MCF 10A (cell line): ENCODE results near the gene SNTG2. TPM values are rescaled to one million over a fixed set of nuclear protein-coding genes. Genes with fewer than 3 reads are reported as not detected.

Experiments
- BruUV-seq: library from RNA; stranded (reverse); fragments of 400-500 nt; replicated peaks from 2 replicates; lab custom pipeline; 2021; lab: Mats Ljungman, UMichigan
- CTCF ChIA-PET: fragments of 300-600 bp; sonication (Branson Sonifier 250); formaldehyde crosslinking; extraction: SDS; loops from one replicate; lab custom pipeline; 2021; ENCODE audit warnings: antibody characterized with exemption, inconsistent platforms; lab: Yijun Ruan, JAX
- POLR2A ChIA-PET: fragments of 300-600, 350-650 bp; sonication (Branson Sonifier 250); formaldehyde crosslinking; extraction: SDS; loops from one replicate; lab custom pipeline; 2020; ENCODE audit warnings: antibody characterized with exemption, inconsistent platforms; lab: Yijun Ruan, JAX
- DNase-seq: peaks from one replicate; pipeline ENCODE4 v3.0.0-alpha.2; 2018; ENCODE audit not compliant: unreplicated experiment
- H3K27ac Mint-ChIP-seq: one replicate; pipeline ENCODE4 v1.8.0; 2022; ENCODE audit warnings: mild to moderate bottlenecking, low read depth, mixed read lengths; ENCODE audit not compliant: unreplicated experiment
- H3K27me3 Mint-ChIP-seq: one replicate; pipeline ENCODE4 v1.8.0; 2022; ENCODE audit warnings: mixed read lengths; ENCODE audit not compliant: insufficient read depth, unreplicated experiment
- H3K36me3 Mint-ChIP-seq: one replicate; pipeline ENCODE4 v1.8.0; 2022; ENCODE audit warnings: mild to moderate bottlenecking, moderate library complexity, mixed read lengths; ENCODE audit not compliant: insufficient read depth, unreplicated experiment
- H3K4me1 Mint-ChIP-seq: one replicate; pipeline ENCODE4 v1.8.0; 2022; ENCODE audit warnings: mixed read lengths; ENCODE audit not compliant: insufficient read depth, unreplicated experiment
- H3K4me3 Mint-ChIP-seq: one replicate; pipeline ENCODE4 v1.8.0; 2022; ENCODE audit warnings: mild to moderate bottlenecking, moderate library complexity, mixed read lengths; ENCODE audit not compliant: unreplicated experiment
- H3K9me3 Mint-ChIP-seq: one replicate; pipeline ENCODE4 v1.8.0; 2022; ENCODE audit warnings: mixed read lengths; ENCODE audit not compliant: unreplicated experiment
- intact Hi-C: fragments of 100-400 bp; cut with micrococcal nuclease; formaldehyde crosslinking; loops from 2 replicates; pipeline ENCODE4 v1.14.1; 2022
- total RNA-seq: library from RNA; stranded (reverse); gene quantifications from 2 replicates; pipeline ENCODE4 v1.2.3, GENCODE V29; 2022
- TF ChIP-seq, protein P1 (sequence below): fragments of 200-600 bp; IDR thresholded peaks from one replicate; pipeline ENCODE4 v1.8.0; 2022; ENCODE audit warnings: antibody characterized with exemption, mild to moderate bottlenecking; ENCODE audit not compliant: unreplicated experiment

Gene SNTG2
- total RNA-seq, 1 experiment from 2014 or later: not detected

DNA sequence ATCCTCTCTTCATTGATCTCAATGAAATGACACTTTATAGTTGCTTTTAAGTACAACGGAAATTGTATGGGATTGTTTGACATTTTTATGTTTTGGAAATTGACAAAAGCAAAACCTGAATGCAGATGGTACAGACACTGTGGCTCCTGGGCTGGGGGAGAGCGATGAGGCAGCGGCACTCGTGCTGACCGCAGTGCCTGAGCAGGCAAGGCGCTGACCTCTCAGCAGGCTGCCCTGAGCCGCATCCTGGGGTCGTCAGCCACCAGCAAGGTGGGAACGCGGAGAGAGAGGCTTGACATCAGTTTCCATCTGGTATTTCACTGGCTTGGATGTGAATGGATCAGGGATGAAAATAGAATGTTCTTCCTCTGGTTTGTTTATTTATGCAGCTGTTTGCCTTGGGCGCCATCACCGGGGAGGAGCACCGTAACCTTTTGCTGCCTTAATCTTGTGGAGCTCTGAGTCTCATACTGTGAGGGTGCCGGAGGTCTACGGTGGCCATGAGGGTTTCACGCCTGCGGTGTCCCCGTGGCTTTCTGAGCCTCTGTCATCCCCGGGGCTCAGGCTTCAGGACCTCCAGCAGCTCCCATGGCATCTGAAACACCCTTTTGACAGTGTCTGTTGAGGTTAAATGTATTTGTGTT is 367.8 kb downstream of the SNTG2 start:
- POLR2A ChIA-PET: no interaction called here
- intact Hi-C loops: no loop called here
- Mint-ChIP-seq H3K36me3 (no peaks in the 10 kb centered on the region), H3K4me1 (peaks cover 5% of the 10 kb centered on the region), H3K4me3 (no peak overlapping the region), H3K27me3 (peaks cover 35% of the 10 kb centered on the region), H3K27ac (no peak overlapping the region), H3K9me3 (no peaks in the 10 kb centered on the region)
- CTCF ChIA-PET: interaction anchor here (0.6 kb wide), 1 partner anchor 158 kb away, joined by 3 read pairs; no protein-coding TSS in a partner anchor
- TF ChIP-seq, protein P1, sequence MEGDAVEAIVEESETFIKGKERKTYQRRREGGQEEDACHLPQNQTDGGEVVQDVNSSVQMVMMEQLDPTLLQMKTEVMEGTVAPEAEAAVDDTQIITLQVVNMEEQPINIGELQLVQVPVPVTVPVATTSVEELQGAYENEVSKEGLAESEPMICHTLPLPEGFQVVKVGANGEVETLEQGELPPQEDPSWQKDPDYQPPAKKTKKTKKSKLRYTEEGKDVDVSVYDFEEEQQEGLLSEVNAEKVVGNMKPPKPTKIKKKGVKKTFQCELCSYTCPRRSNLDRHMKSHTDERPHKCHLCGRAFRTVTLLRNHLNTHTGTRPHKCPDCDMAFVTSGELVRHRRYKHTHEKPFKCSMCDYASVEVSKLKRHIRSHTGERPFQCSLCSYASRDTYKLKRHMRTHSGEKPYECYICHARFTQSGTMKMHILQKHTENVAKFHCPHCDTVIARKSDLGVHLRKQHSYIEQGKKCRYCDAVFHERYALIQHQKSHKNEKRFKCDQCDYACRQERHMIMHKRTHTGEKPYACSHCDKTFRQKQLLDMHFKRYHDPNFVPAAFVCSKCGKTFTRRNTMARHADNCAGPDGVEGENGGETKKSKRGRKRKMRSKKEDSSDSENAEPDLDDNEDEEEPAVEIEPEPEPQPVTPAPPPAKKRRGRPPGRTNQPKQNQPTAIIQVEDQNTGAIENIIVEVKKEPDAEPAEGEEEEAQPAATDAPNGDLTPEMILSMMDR: no peak
- no TSS peak for BruUV-seq
- DNase-seq: no peak

DNA sequence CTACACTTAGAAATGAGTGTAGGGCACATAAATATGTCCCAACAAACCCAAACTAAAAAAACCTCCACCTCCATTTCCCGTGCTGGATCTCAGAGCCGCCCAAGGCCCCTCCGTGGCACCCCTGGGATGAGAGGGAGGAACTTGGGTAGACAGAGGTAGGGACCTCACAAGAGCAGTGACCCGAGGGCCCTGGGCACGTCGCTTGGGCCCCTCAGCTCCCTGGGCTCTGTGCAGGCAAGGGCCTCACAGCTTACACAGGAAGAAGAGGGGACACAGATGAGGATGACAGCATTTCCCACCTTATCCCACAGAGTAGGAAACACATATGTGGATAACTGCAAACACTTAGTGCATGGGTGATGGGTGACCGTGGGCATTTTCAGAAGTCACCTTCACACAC is 368.7 kb downstream of the SNTG2 start:
- POLR2A ChIA-PET: no interaction called here
- TF ChIP-seq, protein P1: no peak
- Mint-ChIP-seq H3K27ac (no peak overlapping the region), H3K36me3 (no peaks in the 10 kb centered on the region), H3K4me3 (no peak overlapping the region), H3K27me3 (peaks cover 35% of the 10 kb centered on the region), H3K9me3 (no peaks in the 10 kb centered on the region), H3K4me1 (peaks cover 5% of the 10 kb centered on the region)
- CTCF ChIA-PET: interaction anchor here (0.6 kb wide), 1 partner anchor 157 kb away, joined by 3 read pairs; no protein-coding TSS in a partner anchor
- BruUV-seq: no TSS peak
- no peak for DNase-seq
- intact Hi-C loops: no loop called here

DNA sequence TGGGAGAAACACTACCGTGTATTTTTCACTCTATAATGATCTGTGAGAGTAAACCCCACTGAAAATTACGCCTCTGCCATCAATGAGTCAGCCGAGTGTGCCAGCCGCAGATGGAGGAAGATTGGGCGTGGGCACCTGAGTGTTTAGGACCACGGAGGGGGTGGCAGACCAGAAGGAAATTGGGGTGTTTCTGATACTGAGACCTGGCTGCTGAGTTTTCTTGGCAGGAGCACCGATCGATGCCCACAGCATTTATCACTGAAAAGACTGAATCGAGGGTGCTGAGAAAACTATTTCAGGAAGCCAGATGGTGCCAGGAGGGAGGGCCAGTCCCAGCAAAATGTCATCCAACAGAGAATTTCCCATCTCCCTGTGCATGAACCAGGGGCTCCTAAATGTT is 370.7 kb downstream of the SNTG2 start:
- Mint-ChIP-seq H3K27ac (no peak overlapping the region), H3K9me3 (no peaks in the 10 kb centered on the region), H3K27me3 (peaks cover 26% of the 10 kb centered on the region), H3K4me3 (no peak overlapping the region), H3K36me3 (no peaks in the 10 kb centered on the region), H3K4me1 (peaks cover 5% of the 10 kb centered on the region)
- ChIA-PET CTCF (no interaction called here), POLR2A (no interaction called here)
- BruUV-seq: no TSS peak
- TF ChIP-seq, protein P1: no peak
- intact Hi-C loops: no loop called here
- no peak for DNase-seq

DNA sequence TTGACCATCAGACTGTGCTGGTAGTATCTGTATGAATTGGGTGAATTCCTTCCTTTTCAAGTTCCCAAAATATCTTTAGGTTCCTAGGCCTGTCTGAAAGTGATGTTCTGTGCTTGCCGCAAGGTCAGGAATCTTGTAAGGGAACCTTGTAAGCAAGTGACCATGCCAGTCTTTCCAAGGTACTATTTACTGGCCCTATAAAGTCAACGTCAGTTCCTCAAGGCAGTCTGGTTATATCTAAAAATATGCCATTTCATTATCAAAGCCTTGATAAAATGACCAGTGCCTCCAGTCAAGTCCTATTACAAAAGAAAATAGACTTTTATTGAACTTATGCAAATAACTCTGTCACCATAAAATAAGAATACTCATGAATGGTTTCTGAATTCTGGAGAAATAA is 374.2 kb downstream of the SNTG2 start:
- ChIA-PET POLR2A (no interaction called here), CTCF (no interaction called here)
- Mint-ChIP-seq H3K27ac (no peak overlapping the region), H3K36me3 (no peaks in the 10 kb centered on the region), H3K4me3 (no peak overlapping the region), H3K9me3 (no peaks in the 10 kb centered on the region), H3K27me3 (peaks cover 45% of the 10 kb centered on the region), H3K4me1 (peaks cover 5% of the 10 kb centered on the region)
- TF ChIP-seq, protein P1: no peak
- intact Hi-C loops: no loop called here
- BruUV-seq: no TSS peak
- DNase-seq: no peak
